RPMI8226 (cell line): ENCODE results near the gene DCAF15.
"Not testable (repeated sequence)": the region's sequence is repeated elsewhere in the genome, so short reads cannot be mapped to it uniquely, and the experiment has no call there.

Experiments used
- DNase-seq: peaks from one replicate; pipeline ENCODE4 v3.0.0-alpha.2; 2015

The DCAF15 gene

DNA sequence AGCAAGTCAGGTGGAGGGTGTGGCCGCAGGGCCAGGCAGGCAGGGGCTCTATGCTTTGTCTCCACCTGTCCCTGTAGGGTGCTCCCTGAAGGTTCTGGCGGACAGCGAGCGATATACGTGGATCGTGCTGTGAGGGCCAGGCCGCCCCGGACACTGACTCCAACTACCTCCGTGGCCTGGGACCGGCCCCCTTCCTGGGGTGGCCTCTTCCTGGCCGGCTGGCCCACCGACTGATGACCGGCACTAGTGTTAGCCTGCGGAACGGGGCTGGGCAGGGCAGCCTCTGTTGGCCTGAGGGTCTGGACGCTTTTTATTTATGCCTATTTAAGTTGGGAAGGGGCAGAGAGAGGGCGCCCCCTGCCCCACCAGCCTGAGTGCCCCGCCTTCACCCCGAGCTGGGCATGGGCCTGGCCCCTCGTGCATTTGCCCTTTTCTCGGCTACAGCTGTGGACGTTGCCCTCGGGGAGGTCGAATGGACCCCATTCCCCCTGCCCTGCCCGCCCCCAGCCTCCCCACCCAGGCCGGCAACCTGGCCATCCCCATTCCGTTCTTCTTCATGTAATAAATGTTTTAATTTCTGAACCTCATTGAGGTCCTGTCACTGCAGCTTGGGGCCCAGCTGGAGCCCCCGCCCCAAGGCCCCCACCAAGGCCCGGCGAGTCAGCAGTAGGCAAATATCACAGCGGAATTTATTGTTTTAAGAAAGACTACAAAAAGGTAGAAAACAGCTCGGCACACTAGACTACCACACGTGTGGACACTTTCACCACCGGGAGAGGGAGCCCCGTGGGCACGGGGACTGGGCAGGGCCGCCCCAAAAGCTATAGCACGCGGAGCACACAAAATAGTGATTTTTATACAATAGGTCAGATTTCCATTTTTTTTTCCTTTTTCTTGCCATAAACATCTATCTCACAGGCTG, 8.8 kb downstream of the DCAF15 start:
- no peak for DNase-seq

GRCh38 chr19:13961826-13962698, 9.8 kb downstream of the DCAF15 start:
- DNase-seq: no peak

DNA sequence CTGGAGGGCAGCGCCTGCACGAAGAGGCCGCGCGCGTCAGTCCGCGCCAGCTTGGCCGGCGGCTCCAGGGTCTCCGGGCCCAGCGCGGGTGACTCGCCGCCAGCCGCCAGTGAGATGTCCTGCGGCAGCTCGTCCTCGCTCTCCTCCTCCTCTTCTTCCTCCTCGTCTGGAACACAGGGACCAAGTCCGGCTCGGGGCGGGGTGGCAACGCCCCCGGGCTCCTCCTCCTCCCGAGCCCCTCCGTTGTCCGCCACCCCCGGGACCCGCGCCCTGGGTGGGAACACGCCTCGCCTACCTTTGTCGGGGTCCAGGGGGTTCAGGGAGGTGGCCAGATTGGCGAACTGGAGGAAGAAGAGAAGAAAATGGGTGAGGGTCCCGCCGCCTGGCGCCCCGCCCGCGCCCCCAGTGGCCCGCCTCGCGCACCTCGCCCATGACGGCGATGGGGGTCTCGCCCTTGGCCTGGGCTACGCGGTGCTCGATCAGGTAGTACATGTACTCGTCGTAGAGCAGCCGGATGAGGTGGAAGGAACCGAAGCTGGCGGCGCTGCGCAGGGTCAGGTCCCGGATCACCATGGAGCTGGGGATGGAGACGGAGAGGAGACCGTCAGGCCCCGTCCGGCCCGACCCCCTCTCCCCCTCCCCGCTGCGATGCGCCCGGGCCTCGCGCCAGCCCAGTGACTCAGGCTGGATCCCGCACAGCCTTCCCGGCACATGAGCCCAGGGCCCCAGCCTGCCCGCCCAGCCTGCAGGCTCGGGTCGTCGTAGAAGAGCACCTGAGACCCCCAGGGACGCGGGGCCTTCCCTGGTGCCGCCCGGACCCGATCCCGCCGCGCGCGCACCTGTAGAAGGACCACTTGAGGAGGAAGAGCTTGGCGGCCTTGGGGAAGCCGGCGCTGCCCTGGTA, 10.6 kb downstream of the DCAF15 start:
- no peak for DNase-seq

GRCh38 chr19:13963603-13964105, 11.3 kb downstream of the DCAF15 start:
- DNase-seq: no peak

GRCh38 chr19:13964776-13965175, 12.5 kb downstream of the DCAF15 start:
- DNase-seq: no peak

DNA sequence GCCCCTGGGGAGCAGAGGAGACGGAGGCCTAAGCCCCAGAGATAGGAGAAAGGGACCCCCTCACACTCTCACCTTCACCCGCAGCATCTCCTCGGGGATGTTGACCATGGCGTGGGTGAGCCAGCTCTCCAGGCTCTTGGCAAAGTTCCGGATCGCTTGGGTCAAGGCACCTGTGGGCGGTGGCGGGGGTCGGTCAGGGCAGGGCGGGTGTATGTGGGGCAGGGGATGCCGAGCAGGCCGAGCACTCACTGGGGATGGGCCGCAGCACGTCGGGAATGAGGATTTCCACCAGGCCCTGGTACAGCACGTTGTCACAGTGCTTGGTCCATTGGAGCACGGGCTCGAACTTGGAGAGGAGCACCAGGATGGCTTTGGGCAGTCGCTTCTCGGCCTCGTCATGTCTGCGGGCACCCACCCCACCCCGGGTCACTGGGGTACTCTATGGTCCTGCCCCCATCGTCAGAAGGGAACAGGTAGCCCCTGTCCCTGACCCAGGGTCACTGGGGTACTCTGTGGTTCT, 13.1 kb downstream of the DCAF15 start:
- DNase-seq: no peak

GRCh38 chr19:13965926-13966683, 13.8 kb downstream of the DCAF15 start:
- no peak for DNase-seq

- no peak for DNase-seq
Observed at GRCh38 chr19:13966684-13967128, 14.4 kb downstream of the DCAF15 start.

DNA sequence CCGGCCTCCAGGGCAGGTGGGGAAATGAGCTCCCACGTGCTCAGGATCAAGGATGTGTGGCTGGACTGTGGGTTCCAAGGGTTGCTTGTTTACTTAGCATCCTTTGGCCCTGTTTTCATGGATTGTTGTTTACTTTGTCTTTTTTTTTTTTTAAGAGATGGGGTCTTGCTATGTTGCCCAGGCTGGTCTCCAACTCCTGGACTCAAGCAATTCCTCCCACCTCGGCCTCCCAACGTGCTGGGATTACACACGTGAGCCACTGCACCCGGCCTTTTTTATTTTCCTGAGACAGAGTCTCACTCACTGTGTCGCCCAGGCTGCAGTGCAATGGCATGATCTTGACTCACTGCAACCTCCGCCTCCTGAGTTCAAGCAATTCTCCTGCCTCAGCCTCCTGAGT, 14.9 kb downstream of the DCAF15 start:
- DNase-seq: not testable (repeated sequence)

DNA sequence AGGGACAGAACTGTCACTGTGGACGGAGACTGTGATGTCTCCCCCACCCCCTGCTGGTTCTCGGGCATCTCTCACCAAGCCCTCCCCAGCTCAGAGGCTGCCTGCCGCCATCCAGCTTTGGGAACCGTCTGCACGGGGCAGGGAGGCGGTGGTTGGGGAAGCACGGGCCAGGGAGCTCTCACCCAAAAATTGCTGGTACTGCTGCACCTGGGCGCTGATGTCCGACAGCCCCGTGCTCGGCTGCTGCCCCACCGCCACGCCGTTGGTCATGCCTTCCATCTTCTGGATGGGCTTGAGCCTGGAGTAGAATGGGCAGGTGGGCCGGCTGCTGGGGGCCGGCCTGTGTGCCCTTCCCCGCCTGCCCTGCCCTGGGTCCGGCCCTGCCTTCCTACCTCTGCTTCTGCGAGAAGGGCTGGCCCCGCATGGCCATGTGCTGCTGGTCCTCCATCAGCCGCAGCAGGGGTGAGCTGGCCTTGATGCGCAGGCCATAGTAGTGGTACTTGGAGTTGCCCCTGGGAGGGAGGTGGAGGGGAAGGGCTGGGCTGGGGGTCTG, 16.1 kb downstream of the DCAF15 start:
- no peak for DNase-seq

DNA sequence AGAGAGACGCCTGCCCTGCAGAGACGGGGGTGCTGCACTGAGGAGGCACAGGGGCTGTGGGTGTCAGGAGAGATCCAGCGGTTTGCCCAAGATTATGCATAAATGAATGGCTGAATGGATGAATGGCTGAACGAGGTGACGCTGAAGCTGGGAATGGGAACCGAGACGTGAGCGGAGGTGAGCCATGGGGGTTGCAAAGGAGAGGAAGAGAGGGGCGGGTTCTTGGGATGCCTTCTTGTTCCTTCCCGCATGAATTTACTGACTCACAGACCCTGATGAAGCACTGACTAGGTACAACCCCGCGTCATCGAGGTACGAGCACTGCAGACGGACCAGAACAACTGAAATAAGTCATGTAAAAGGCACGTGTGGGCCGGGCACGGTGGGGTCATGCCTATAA, 16.7 kb downstream of the DCAF15 start:
- DNase-seq: no peak

DNA sequence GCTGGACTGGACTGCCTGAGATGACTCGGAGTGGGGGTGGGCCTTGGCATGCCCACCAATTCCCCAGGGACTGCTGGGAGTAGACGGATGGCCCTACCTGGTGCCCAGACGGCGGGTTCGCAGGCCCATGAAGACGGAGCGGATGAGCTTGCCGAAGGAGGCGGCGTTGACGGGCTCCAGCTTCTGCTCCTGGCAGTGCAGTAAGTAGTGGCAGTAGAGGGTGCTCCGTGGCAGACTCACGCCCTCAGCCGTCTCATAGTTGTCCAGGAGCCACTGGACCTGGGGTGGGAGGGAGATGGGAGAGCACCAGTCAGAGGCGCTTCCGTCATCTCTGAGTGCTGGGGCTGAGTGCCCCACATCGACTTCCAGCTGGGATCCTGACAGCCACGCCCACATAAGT, 17.6 kb downstream of the DCAF15 start:
- no peak for DNase-seq

DNA sequence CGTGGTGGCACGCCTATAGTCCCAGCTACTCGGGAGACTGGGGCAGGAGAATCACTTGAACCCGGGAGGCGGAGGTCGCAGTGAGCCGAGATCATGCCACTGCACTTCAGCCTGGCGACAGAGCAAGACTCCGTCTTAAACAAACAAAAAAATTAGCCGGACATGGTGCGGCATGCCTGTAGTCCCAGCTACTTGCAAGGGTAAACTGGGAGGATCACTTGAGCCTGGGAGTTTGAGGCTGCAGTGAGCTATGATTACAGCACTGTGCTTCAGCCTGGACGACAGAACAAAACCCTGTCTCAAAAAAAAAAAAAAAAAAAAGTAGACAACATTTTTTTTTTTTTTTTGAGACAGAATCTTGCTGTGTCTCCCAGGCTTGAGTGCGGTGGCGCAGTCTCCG, 19.6 kb downstream of the DCAF15 start:
- not testable (repeated sequence) for DNase-seq

- DNase-seq: no peak
Observed at GRCh38 chr19:13972368-13973155, 20.3 kb downstream of the DCAF15 start.

DNA sequence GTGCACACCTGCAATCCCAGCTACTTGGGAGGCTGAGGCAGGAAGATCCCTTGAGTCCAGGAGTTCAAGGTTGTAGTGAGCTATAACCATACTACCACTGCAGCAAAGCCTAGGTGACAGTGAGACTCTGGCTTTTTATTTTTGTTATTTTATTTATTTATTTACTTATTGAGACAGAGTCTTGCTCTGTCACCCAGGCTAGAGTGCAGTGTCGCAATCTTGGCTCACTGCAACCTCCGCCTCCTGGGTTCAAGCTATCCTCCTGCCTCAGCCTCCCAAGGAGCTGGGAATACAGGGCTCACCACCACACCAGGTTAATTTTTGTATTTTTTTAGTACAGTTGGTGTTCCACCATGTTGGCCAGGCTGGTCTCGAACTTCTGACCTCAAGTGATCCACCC, 21.2 kb downstream of the DCAF15 start:
- not testable (repeated sequence) for DNase-seq

- DNase-seq: peak; percentile 23
Observed at GRCh38 chr19:13974073-13974472, 21.8 kb downstream of the DCAF15 start.

GRCh38 chr19:13975870-13976269, 23.6 kb downstream of the DCAF15 start:
- DNase-seq: no peak

DNA sequence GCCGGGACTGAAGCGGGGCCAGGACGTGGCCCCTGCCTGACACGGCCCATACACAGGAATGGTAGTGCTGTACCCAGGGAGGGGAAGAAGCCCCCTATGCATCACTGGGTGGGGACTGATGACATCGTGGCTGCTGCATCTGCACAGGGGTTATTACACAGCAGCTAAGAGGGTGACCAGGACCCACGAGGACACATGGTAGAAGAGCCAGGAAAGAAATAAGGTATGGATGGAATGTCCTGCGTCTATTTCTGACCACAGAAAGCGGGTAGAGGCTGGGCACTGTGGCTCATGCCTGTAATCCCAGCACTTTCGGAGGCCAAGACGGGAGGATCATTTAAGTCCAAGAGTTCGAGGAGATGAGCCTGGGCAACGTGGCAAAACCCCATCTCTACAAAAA, 24.1 kb downstream of the DCAF15 start:
- no peak for DNase-seq

DNA sequence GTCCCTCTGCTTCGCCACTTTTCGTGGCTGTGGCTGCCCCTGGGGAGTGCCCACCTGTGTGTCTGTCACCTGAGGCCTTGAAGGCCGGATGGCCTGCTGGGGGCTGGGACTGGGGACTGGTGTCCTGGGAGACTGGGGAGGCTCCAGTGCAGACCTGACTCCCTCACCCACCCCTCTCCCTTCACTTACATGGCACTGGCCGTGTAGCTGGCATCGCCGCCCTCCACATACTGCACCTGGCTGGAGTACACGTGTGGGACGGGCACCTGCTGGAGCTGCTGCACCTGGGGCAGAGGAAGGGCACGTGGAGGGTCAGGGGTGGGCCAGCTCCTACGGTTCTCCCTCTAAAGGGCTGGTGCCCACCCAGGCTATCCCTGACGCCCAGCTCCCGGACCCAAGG, 25.5 kb downstream of the DCAF15 start:
- DNase-seq: no peak
